ENCODE results near the gene THSD7A. TPM values are rescaled to one million over a fixed set of nuclear protein-coding genes. Genes with fewer than 3 reads are reported as not detected.

THSD7A gene
- total RNA-seq, 3 donors from 2014 or later (not counting 1 experiment from before 2014, with no cell fraction given) = 0.29 to 8.6 TPM; not detected in 1

- Histone ChIP-seq H3K9me3 (ENCODE audit: control insufficient read depth, insufficient read depth, low read length) (no peaks in the 10 kb centered on the region), H3K27me3 (ENCODE audit: control insufficient read depth, insufficient read depth, low read length) (no peaks in the 10 kb centered on the region), H3K4me1 (ENCODE audit: control insufficient read depth, insufficient read depth, low read length) (no peaks in the 10 kb centered on the region), H3K27ac (ENCODE audit: low read length) (no peak overlapping the region), H3K36me3 (ENCODE audit: control insufficient read depth, insufficient read depth, low read length) (no peaks in the 10 kb centered on the region), H3K4me3 (ENCODE audit: low read length) (no peak overlapping the region)
- Mint-ChIP-seq H3K9me3 (peaks cover 6 to 17% of the 10 kb centered on the region in 2 donors), H3K4me3 (no peak overlapping the region), H3K27ac (no peak overlapping the region), H3K27me3 (ENCODE audit: low read depth in 2 of 2) (no peaks in the 10 kb centered on the region), H3K36me3 (no peaks in the 10 kb centered on the region), H3K4me1 (no peaks in the 10 kb centered on the region)
- no peak for TF ChIP-seq CTCF (IDR thresholded peaks at IDR 0.05)
- intact Hi-C loops (cut with micrococcal nuclease) = no loop called here
- no peak for ATAC-seq
- 67% methylated on average over 6 of the region's 7 CpGs for WGBS (ENCODE audit: insufficient coverage)
- DNase-seq = peak in 1 of 2 donors; percentile 2
Observed at GRCh38 chr7:11779864-11780674, 51.9 kb downstream of the THSD7A start.

- Mint-ChIP-seq H3K27me3 (ENCODE audit: low read depth in 2 of 2) (no peaks in the 10 kb centered on the region), H3K4me3 (no peak overlapping the region), H3K36me3 (no peaks in the 10 kb centered on the region), H3K27ac (no peak overlapping the region), H3K9me3 (peaks cover 9 to 18% of the 10 kb centered on the region in 2 donors), H3K4me1 (no peaks in the 10 kb centered on the region)
- Histone ChIP-seq H3K27ac (ENCODE audit: low read length) (no peak overlapping the region), H3K4me3 (ENCODE audit: low read length) (no peak overlapping the region), H3K36me3 (ENCODE audit: control insufficient read depth, insufficient read depth, low read length) (no peaks in the 10 kb centered on the region), H3K4me1 (ENCODE audit: control insufficient read depth, insufficient read depth, low read length) (no peaks in the 10 kb centered on the region), H3K27me3 (ENCODE audit: control insufficient read depth, insufficient read depth, low read length) (no peaks in the 10 kb centered on the region), H3K9me3 (ENCODE audit: control insufficient read depth, insufficient read depth, low read length) (no peaks in the 10 kb centered on the region)
- DNase-seq (no peak), ATAC-seq (no peak)
- 63% methylated on average over 2 of the region's 2 CpGs for WGBS (ENCODE audit: insufficient coverage)
- no peak for TF ChIP-seq CTCF (IDR thresholded peaks at IDR 0.05)
- intact Hi-C loops (cut with micrococcal nuclease) = no loop called here
Observed at GRCh38 chr7:11776039-11776438, 56.0 kb downstream of the THSD7A start.

DNA sequence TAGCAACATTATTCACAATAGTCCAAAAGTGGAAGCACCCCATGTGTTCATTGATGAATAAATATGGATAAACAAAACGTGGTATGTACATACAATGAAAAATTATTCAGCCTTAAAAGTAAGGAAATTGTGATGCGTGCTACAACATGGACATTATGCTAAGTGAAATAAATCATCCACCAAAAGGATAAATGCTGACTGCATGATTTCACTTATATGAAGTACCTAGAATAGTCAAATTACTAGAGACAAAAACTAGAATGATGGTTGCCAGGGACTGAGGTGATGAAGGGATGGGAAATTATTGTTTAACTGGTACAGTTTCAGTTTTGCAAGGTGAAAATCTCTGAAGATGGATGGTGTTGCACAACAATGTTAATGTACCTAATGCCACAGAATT lies 56.6 kb downstream of the THSD7A start:
- Histone ChIP-seq H3K4me3 (ENCODE audit: low read length) (no peak overlapping the region), H3K36me3 (ENCODE audit: control insufficient read depth, insufficient read depth, low read length) (no peaks in the 10 kb centered on the region), H3K9me3 (ENCODE audit: control insufficient read depth, insufficient read depth, low read length) (no peaks in the 10 kb centered on the region), H3K4me1 (ENCODE audit: control insufficient read depth, insufficient read depth, low read length) (no peaks in the 10 kb centered on the region), H3K27me3 (ENCODE audit: control insufficient read depth, insufficient read depth, low read length) (no peaks in the 10 kb centered on the region), H3K27ac (ENCODE audit: low read length) (no peak overlapping the region)
- Mint-ChIP-seq H3K27ac (no peak overlapping the region), H3K9me3 (peaks cover 9 to 18% of the 10 kb centered on the region in 2 donors), H3K36me3 (no peaks in the 10 kb centered on the region), H3K4me3 (no peak overlapping the region), H3K4me1 (no peaks in the 10 kb centered on the region), H3K27me3 (ENCODE audit: low read depth in 2 of 2) (no peaks in the 10 kb centered on the region)
- DNase-seq (no peak), ATAC-seq (no peak)
- intact Hi-C loops (cut with micrococcal nuclease) = no loop called here
- no peak for TF ChIP-seq CTCF (IDR thresholded peaks at IDR 0.05)
- WGBS (ENCODE audit: insufficient coverage) = 100% methylated on average over 2 of the region's 2 CpGs

DNA sequence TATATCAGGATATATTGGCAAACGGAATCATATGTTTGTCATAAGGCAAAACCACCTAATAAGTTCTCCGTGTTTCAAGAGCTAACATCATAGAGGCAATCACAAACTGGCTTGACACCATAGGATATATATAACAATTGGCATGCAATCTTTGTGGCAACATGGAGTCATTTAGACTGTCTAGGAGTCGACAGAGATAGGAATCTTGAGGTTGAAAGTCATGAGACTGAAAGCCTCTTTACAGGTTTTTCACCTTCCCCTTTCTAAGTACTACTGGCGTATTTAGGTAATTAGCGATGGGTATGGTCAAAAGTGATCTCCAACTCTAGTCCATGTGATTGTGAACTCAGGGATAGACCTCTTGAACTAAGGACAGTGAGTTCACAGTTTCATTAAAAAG lies 63.7 kb downstream of the THSD7A start:
- intact Hi-C loops (cut with micrococcal nuclease) = no loop called here

More for the DNA sequence above, 63.7 kb downstream of the THSD7A start:
- H3K27me3 Mint-ChIP-seq (ENCODE audit: low read depth in 2 of 2) = no peaks in the 10 kb centered on the region
- Histone ChIP-seq H3K4me1 (ENCODE audit: control insufficient read depth, insufficient read depth, low read length) (no peaks in the 10 kb centered on the region), H3K27ac (ENCODE audit: low read length) (no peak overlapping the region), H3K36me3 (ENCODE audit: control insufficient read depth, insufficient read depth, low read length) (no peaks in the 10 kb centered on the region), H3K9me3 (ENCODE audit: control insufficient read depth, insufficient read depth, low read length) (no peaks in the 10 kb centered on the region), H3K4me3 (ENCODE audit: low read length) (no peak overlapping the region), H3K27me3 (ENCODE audit: control insufficient read depth, insufficient read depth, low read length) (no peaks in the 10 kb centered on the region)
- no peaks in the 10 kb centered on the region for H3K36me3 Mint-ChIP-seq
- peaks cover 7 to 15% of the 10 kb centered on the region in 2 donors for H3K9me3 Mint-ChIP-seq
- ATAC-seq (peak in 1 of 3 donors; percentile 58), DNase-seq (no peak)
- 90% methylated on average over 5 of the region's 5 CpGs for WGBS (ENCODE audit: insufficient coverage)
- no peak overlapping the region for H3K27ac Mint-ChIP-seq
- H3K4me1 Mint-ChIP-seq = no peaks in the 10 kb centered on the region
- no peak for TF ChIP-seq CTCF (IDR thresholded peaks at IDR 0.05)
- H3K4me3 Mint-ChIP-seq = no peak overlapping the region

Measured in natural killer cell (primary cell).